ENCODE data around the gene CNTD1. TPM values are rescaled to one million over a fixed set of nuclear protein-coding genes. Genes with fewer than 3 reads are reported as not detected.

The CNTD1 gene
- total RNA-seq, 2 donors from 2014 or later, result not detected

GRCh38 chr17:42795061-42795460, 3.6 kb upstream of the CNTD1 start:
- Histone ChIP-seq H3K4me1 (ENCODE audit: control insufficient read depth, insufficient read depth, low read length) (no peaks in the 10 kb centered on the region), H3K9ac (ENCODE audit: extremely low read depth, low read length, poor library complexity, severe bottlenecking) (no peak overlapping the region), H3K4me3 (ENCODE audit: low read length) (no peak overlapping the region), H3K27me3 (ENCODE audit: control insufficient read depth, insufficient read depth, low read length, poor library complexity, severe bottlenecking) (no peaks in the 10 kb centered on the region), H3K9me3 (ENCODE audit: control insufficient read depth, low read length) (no peaks in the 10 kb centered on the region), H3K36me3 (ENCODE audit: control insufficient read depth, insufficient read depth, low read length) (no peaks in the 10 kb centered on the region), H3K27ac (ENCODE audit: low read depth, low read length) (no peak overlapping the region)
- Mint-ChIP-seq H3K9me3 (peaks cover 6% of the 10 kb centered on the region), H3K4me1 (peaks cover 10% of the 10 kb centered on the region), H3K4me3 (no peak overlapping the region), H3K36me3 (ENCODE audit: low read depth) (peaks cover 20% of the 10 kb centered on the region), H3K27ac (no peak overlapping the region), H3K27me3 (ENCODE audit: insufficient read depth) (peaks cover 23% of the 10 kb centered on the region)
- no peak for TF ChIP-seq CTCF (conservative IDR thresholded peaks at IDR 0.05)
- no peak for DNase-seq
- WGBS, 2 experiments (ENCODE audit: insufficient coverage in 1 of 2, insufficient read length in 1 of 2), result 92 to 100% methylated on average over 3 of the region's 4 CpGs

- Histone ChIP-seq H3K9ac (ENCODE audit: extremely low read depth, low read length, poor library complexity, severe bottlenecking) (no peak overlapping the region), H3K9me3 (ENCODE audit: control insufficient read depth, low read length) (no peaks in the 10 kb centered on the region), H3K27me3 (ENCODE audit: control insufficient read depth, insufficient read depth, low read length, poor library complexity, severe bottlenecking) (no peaks in the 10 kb centered on the region), H3K4me1 (ENCODE audit: control insufficient read depth, insufficient read depth, low read length) (no peaks in the 10 kb centered on the region), H3K36me3 (ENCODE audit: control insufficient read depth, insufficient read depth, low read length) (no peaks in the 10 kb centered on the region), H3K27ac (ENCODE audit: low read depth, low read length) (no peak overlapping the region), H3K4me3 (ENCODE audit: low read length) (no peak overlapping the region)
- peaks cover 20% of the 10 kb centered on the region for H3K36me3 Mint-ChIP-seq (ENCODE audit: low read depth)
- WGBS, 2 experiments (ENCODE audit: insufficient coverage in 1 of 2, insufficient read length in 1 of 2), result 89 to 95% methylated on average over 6 to 10 of the region's 10 CpGs
- H3K4me1 Mint-ChIP-seq, result peaks cover 10% of the 10 kb centered on the region
- no peak for DNase-seq
- H3K4me3 Mint-ChIP-seq, result no peak overlapping the region
- TF ChIP-seq CTCF (conservative IDR thresholded peaks at IDR 0.05), result no peak
- peaks cover 6% of the 10 kb centered on the region for H3K9me3 Mint-ChIP-seq
- H3K27ac Mint-ChIP-seq, result no peak overlapping the region
- peaks cover 23% of the 10 kb centered on the region for H3K27me3 Mint-ChIP-seq (ENCODE audit: insufficient read depth)
Observed at GRCh38 chr17:42795465-42795864, 3.2 kb upstream of the CNTD1 start.

- Histone ChIP-seq H3K36me3 (ENCODE audit: control insufficient read depth, insufficient read depth, low read length) (no peaks in the 10 kb centered on the region), H3K27me3 (ENCODE audit: control insufficient read depth, insufficient read depth, low read length, poor library complexity, severe bottlenecking) (no peaks in the 10 kb centered on the region), H3K4me3 (ENCODE audit: low read length) (no peak overlapping the region), H3K9ac (ENCODE audit: extremely low read depth, low read length, poor library complexity, severe bottlenecking) (no peak overlapping the region), H3K4me1 (ENCODE audit: control insufficient read depth, insufficient read depth, low read length) (no peaks in the 10 kb centered on the region), H3K27ac (ENCODE audit: low read depth, low read length) (no peak overlapping the region), H3K9me3 (ENCODE audit: control insufficient read depth, low read length) (no peaks in the 10 kb centered on the region)
- WGBS, 2 experiments (ENCODE audit: insufficient coverage in 1 of 2, insufficient read length in 1 of 2), result 91 to 97% methylated on average over 7 to 18 of the region's 18 CpGs
- Mint-ChIP-seq H3K36me3 (ENCODE audit: low read depth) (peaks cover 20% of the 10 kb centered on the region), H3K4me3 (no peak overlapping the region), H3K27me3 (ENCODE audit: insufficient read depth) (peaks cover 24% of the 10 kb centered on the region), H3K9me3 (peaks cover 6% of the 10 kb centered on the region), H3K27ac (no peak overlapping the region), H3K4me1 (peaks cover 10% of the 10 kb centered on the region)
- TF ChIP-seq CTCF (conservative IDR thresholded peaks at IDR 0.05), result no peak
- DNase-seq, result no peak
Observed at GRCh38 chr17:42796066-42796758, 2.4 kb upstream of the CNTD1 start.
